Liver (tissue), 9 donors: ENCODE data around the gene MICAL2. TPM values are rescaled to one million over a fixed set of nuclear protein-coding genes. Genes with fewer than 3 reads are reported as not detected.

Source experiments
- DNase-seq: peaks from one replicate; pipeline ENCODE4 v3.0.0-alpha.2; 2017; ENCODE audit warnings: low spot score
- H3K27ac ChIP-seq, 2 donors: one replicate each; pipeline ENCODE4 v1.7.0; 2013; ENCODE audit warnings: inconsistent platforms in 2 of 2, low read length in 2 of 2, control low read depth in 1 of 2, low read depth in 1 of 2, mild to moderate bottlenecking in 1 of 2
- H3K27me3 ChIP-seq, 4 donors: one replicate each; pipeline versions ENCODE4 v1.6.1 to v1.7.0; 2013; ENCODE audit warnings: low read length in 3 of 4, inconsistent platforms in 1 of 4, mild to moderate bottlenecking in 1 of 4, moderate library complexity in 1 of 4; ENCODE audit not compliant: control insufficient read depth in 4 of 4, insufficient read depth in 4 of 4
- H3K36me3 ChIP-seq, 4 donors: one replicate each; pipeline versions ENCODE4 v1.6.1 to v1.7.0; 2013; ENCODE audit warnings: low read length in 3 of 4, mild to moderate bottlenecking in 3 of 4, low read depth in 1 of 4, moderate library complexity in 1 of 4; ENCODE audit not compliant: control insufficient read depth in 4 of 4, insufficient read depth in 3 of 4
- H3K4me1 ChIP-seq, 4 donors: one replicate each; pipeline versions ENCODE4 v1.6.1 to v1.7.0; 2013; ENCODE audit warnings: low read length in 3 of 4, mild to moderate bottlenecking in 3 of 4, moderate library complexity in 1 of 4; ENCODE audit not compliant: control insufficient read depth in 4 of 4, insufficient read depth in 4 of 4
- H3K4me3 ChIP-seq, 3 donors: one replicate each; pipeline versions ENCODE4 v1.6.1 to v1.7.0; 2013; ENCODE audit warnings: low read length in 3 of 3, control low read depth in 1 of 3, low read depth in 1 of 3, mild to moderate bottlenecking in 1 of 3
- H3K9ac ChIP-seq, 2 donors: one replicate each; pipeline ENCODE4 v1.7.0; 2013; ENCODE audit warnings: low read length in 2 of 2, mild to moderate bottlenecking in 2 of 2, moderate library complexity in 2 of 2, control low read depth in 1 of 2, low read depth in 1 of 2
- H3K9me3 ChIP-seq, 4 donors: one replicate each; pipeline versions ENCODE4 v1.6.1 to v1.7.0; 2013; ENCODE audit warnings: low read length in 3 of 4; ENCODE audit not compliant: control insufficient read depth in 4 of 4
- CTCF ChIP-seq: fragments of 150-350 bp; IDR thresholded peaks from 2 replicates; pipeline ENCODE4 v1.5.1; 2017; ENCODE audit warnings: improper control_type of control experiment, low read depth, low read length; ENCODE audit not compliant: missing input control
- EGR1 ChIP-seq, 2 donors: IDR thresholded peaks; 2 replicates each; pipeline ENCODE4 v1.6.1; 2016 to 2018; ENCODE audit warnings: antibody characterized with exemption in 2 of 2, low read depth in 2 of 2
- FOXA1 ChIP-seq: IDR thresholded peaks from 2 replicates; pipeline ENCODE4 v1.6.1; 2016; ENCODE audit warnings: antibody characterized with exemption
- FOXA2 ChIP-seq: IDR thresholded peaks from 2 replicates; pipeline ENCODE4 v1.6.1; 2016; ENCODE audit warnings: antibody characterized with exemption
- GABPA ChIP-seq, 2 donors: IDR thresholded peaks in 1 of 2; conservative IDR thresholded peaks in 1 of 2; 2 replicates each; pipeline ENCODE4 v1.6.1; 2016; ENCODE audit warnings: antibody characterized with exemption in 2 of 2, mild to moderate bottlenecking in 1 of 2, moderate library complexity in 1 of 2
- HNF4G ChIP-seq: IDR thresholded peaks from 2 replicates; pipeline ENCODE4 v1.6.1; 2016; ENCODE audit warnings: antibody characterized with exemption
- JUND ChIP-seq, 2 donors: IDR thresholded peaks; 2 replicates each; pipeline ENCODE4 v1.6.1; 2016; ENCODE audit warnings: antibody characterized with exemption in 2 of 2
- NR2F2 ChIP-seq: IDR thresholded peaks from 2 replicates; pipeline ENCODE4 v1.6.1; 2016; ENCODE audit warnings: antibody characterized with exemption
- RAD21 ChIP-seq, 2 donors: IDR thresholded peaks; 2 replicates each; pipeline ENCODE4 v1.6.1; 2016; ENCODE audit warnings: antibody characterized with exemption in 2 of 2, mild to moderate bottlenecking in 2 of 2
- YY1 ChIP-seq: IDR thresholded peaks from 2 replicates; pipeline ENCODE4 v1.6.1; 2016; ENCODE audit warnings: antibody characterized with exemption, mild to moderate bottlenecking
- WGBS: extraction: QIAGEN DNeasy Blood & Tissue Kit; methylation state at CpG from one replicate; pipeline ENCODE4 v1.1.7; 2013; 5-methylcytosine and 5-hydroxymethylcytosine counted together
- polyA plus RNA-seq, 2 donors: library from polyadenylated mRNA; stranded (reverse) in 1 of 2; unstranded in 1 of 2; fragments of 200-250 nt in 1 of 2; fragments of >200 nt in 1 of 2; fragmentation: Nextera tagmentation in 1 of 2; extraction: Ambion mirVana in 1 of 2; gene quantifications; one replicate each; pipeline versions ENCODE4 v1.2.1 to v1.2.3, GENCODE V29; 2013 to 2015
- total RNA-seq, 2 donors: library from RNA; depleted of rRNA; stranded (reverse); fragments of >200 nt; gene quantifications; one replicate each; pipeline ENCODE4 v1.2.3, GENCODE V29; 2014
- donor health status: healthy.
- donor health status: healthy.
- donor health status: healthy.
- donor health status: healthy.
- donor health status: healthy.

MICAL2 gene
- total and polyA plus RNA-seq, 4 donors: 17.5 to 113 (median 42.9) TPM

- Histone ChIP-seq H3K9me3 (no peaks in the 10 kb centered on the region), H3K4me1 (peaks cover 0 to 4% (median 1%) of the 10 kb centered on the region in 4 donors), H3K4me3 (no peak overlapping the region), H3K36me3 (peaks cover 6 to 32% (median 14%) of the 10 kb centered on the region in 4 donors), H3K9ac (no peak overlapping the region), H3K27me3 (no peaks in the 10 kb centered on the region), H3K27ac (no peak overlapping the region)
- 85% methylated on average over 3 of the region's 3 CpGs for WGBS
- no peak for TF ChIP-seq FOXA2
- TF ChIP-seq HNF4G: no peak
- no peak for TF ChIP-seq CTCF
- TF ChIP-seq RAD21 (IDR thresholded peaks at IDR 0.05): no peak
- TF ChIP-seq FOXA1: no peak
- TF ChIP-seq GABPA (IDR thresholded peaks at IDR 0.05 in 1 of 2, conservative IDR thresholded peaks at IDR 0.05 in 1 of 2): no peak
- no peak for DNase-seq
These were observed 154.0 kb downstream of the MICAL2 start for GRCh38 chr11:12264361-12264760.

- 98% methylated on average over 1 of the region's 1 CpG for WGBS
- no peak for DNase-seq
- Histone ChIP-seq H3K27ac (no peak overlapping the region), H3K9ac (no peak overlapping the region), H3K36me3 (peaks cover under 1 to 17% (median 5%) of the 10 kb centered on the region in 4 donors), H3K27me3 (no peaks in the 10 kb centered on the region), H3K4me3 (no peak overlapping the region), H3K4me1 (peaks cover 0 to 5% (median 2%) of the 10 kb centered on the region in 4 donors), H3K9me3 (no peaks in the 10 kb centered on the region)
- TF ChIP-seq YY1: no peak
- no peak for TF ChIP-seq FOXA1
- TF ChIP-seq JUND (IDR thresholded peaks at IDR 0.05): no peak
- TF ChIP-seq EGR1 (IDR thresholded peaks at IDR 0.05; ENCODE audit: low read depth in 2 of 2): no peak
- no peak for TF ChIP-seq NR2F2
These were observed 155.7 kb downstream of the MICAL2 start for GRCh38 chr11:12266132-12266531.

- no peaks in the 10 kb centered on the region for H3K9me3 ChIP-seq
- no peak for TF ChIP-seq EGR1 (IDR thresholded peaks at IDR 0.05; ENCODE audit: low read depth in 2 of 2)
- TF ChIP-seq CTCF: no peak
- peaks cover 0 to 12% (median 0%) of the 10 kb centered on the region in 4 donors for H3K36me3 ChIP-seq
- no peaks in the 10 kb centered on the region for H3K27me3 ChIP-seq
- H3K9ac ChIP-seq: no peak overlapping the region
- no peak overlapping the region for H3K27ac ChIP-seq
- no peak overlapping the region for H3K4me3 ChIP-seq
- H3K4me1 ChIP-seq: peaks cover 0 to 5% (median 2%) of the 10 kb centered on the region in 4 donors
- DNase-seq: no peak
- 90% methylated on average over 10 of the region's 10 CpGs for WGBS
These were observed 156.6 kb downstream of the MICAL2 start for GRCh38 chr11:12266943-12267342.
